GM23338 (cell line): ENCODE measurements around the gene TMEM141. TPM values are rescaled to one million over a fixed set of nuclear protein-coding genes. Genes with fewer than 3 reads are reported as not detected.
"Not testable (repeated sequence)": the region's sequence is repeated elsewhere in the genome, so short reads cannot be mapped to it uniquely, and the experiment has no call there.

Experiments
- ATAC-seq: fragments of 200-7000 bp; cut with Tn5 transposase; 3 replicates; pipeline ENCODE4 v1.9.1; 2020
- DNase-seq: peaks from one replicate; pipeline ENCODE4 v3.0.0-alpha.2; 2015; ENCODE audit warnings: low spot score
- H2AFZ ChIP-seq: fragments of 200-600 bp; sonication (generic); 2 replicates; pipeline ENCODE4 v1.8.0; 2016; ENCODE audit warnings: antibody characterized with exemption, mild to moderate bottlenecking, moderate library complexity
- H3F3A ChIP-seq: fragments of 200-600 bp; sonication (generic); replicated peaks from 2 replicates; pipeline ENCODE4 v1.8.0; 2017; ENCODE audit warnings: antibody characterized with exemption, mixed run types, low read depth
- H3K27ac ChIP-seq: fragments of 200-600 bp; sonication (generic); 2 replicates; pipeline ENCODE4 v1.6.1; 2016; ENCODE audit warnings: low read depth
- H3K27me3 ChIP-seq: fragments of 200-600 bp; sonication (generic); 2 replicates; pipeline ENCODE4 v1.8.0; 2016; ENCODE audit warnings: mild to moderate bottlenecking, mixed run types, moderate library complexity; ENCODE audit not compliant: insufficient read depth
- H3K36me3 ChIP-seq: fragments of 200-600 bp; sonication (generic); 2 replicates; pipeline ENCODE4 v1.8.0; 2016; ENCODE audit warnings: mild to moderate bottlenecking; ENCODE audit not compliant: insufficient read depth
- H3K4me1 ChIP-seq: fragments of 200-600 bp; sonication (generic); 2 replicates; pipeline ENCODE4 v1.8.0; 2016; ENCODE audit warnings: mild to moderate bottlenecking, moderate library complexity; ENCODE audit not compliant: insufficient read depth
- H3K4me2 ChIP-seq: fragments of 200-600 bp; sonication (generic); 2 replicates; pipeline ENCODE4 v1.7.1; 2017; ENCODE audit warnings: mixed run types
- H3K4me3 ChIP-seq: fragments of 200-600 bp; sonication (generic); 2 replicates; pipeline ENCODE4 v1.6.1; 2016; ENCODE audit warnings: mixed run types
- H3K79me2 ChIP-seq: fragments of 200-600 bp; sonication (generic); replicated peaks from 2 replicates; pipeline ENCODE4 v1.8.0; 2017; ENCODE audit warnings: mild to moderate bottlenecking; ENCODE audit not compliant: insufficient read depth
- H3K9me2 ChIP-seq: fragments of 200-600 bp; sonication (generic); 2 replicates; pipeline ENCODE4 v1.8.0; 2017; ENCODE audit not compliant: insufficient read depth
- H4K20me1 ChIP-seq: fragments of 200-600 bp; sonication (generic); replicated peaks from 2 replicates; pipeline ENCODE4 v1.8.0; 2017; ENCODE audit warnings: mild to moderate bottlenecking; ENCODE audit not compliant: insufficient read depth
- H3K27ac Mint-ChIP-seq: 2 replicates; pipeline ENCODE4 v1.8.0; 2020; ENCODE audit warnings: inconsistent platforms, mild to moderate bottlenecking, moderate library complexity, mixed read lengths
- H3K27me3 Mint-ChIP-seq: 3 replicates; pipeline ENCODE4 v1.8.0; 2022; ENCODE audit warnings: low read depth, mild to moderate bottlenecking, moderate library complexity, mixed read lengths, inconsistent platforms; ENCODE audit not compliant: insufficient read depth, poor library complexity
- H3K36me3 Mint-ChIP-seq: 3 replicates; pipeline ENCODE4 v1.8.0; 2021; ENCODE audit warnings: low read depth, mild to moderate bottlenecking, inconsistent platforms, moderate library complexity, mixed read lengths
- H3K4me1 Mint-ChIP-seq: 3 replicates; pipeline ENCODE4 v1.8.0; 2020; ENCODE audit warnings: mild to moderate bottlenecking, inconsistent platforms, mixed read lengths
- H3K4me3 Mint-ChIP-seq: 3 replicates; pipeline ENCODE4 v1.8.0; 2021; ENCODE audit warnings: moderate library complexity, mild to moderate bottlenecking, inconsistent platforms, mixed read lengths
- H3K9me3 Mint-ChIP-seq: 3 replicates; pipeline ENCODE4 v1.8.0; 2020; ENCODE audit warnings: moderate library complexity, mild to moderate bottlenecking, inconsistent platforms, mixed read lengths
- CREB1 ChIP-seq: fragments of 250-450 bp; sonication (Bioruptor Pico); IDR thresholded peaks from 2 replicates; pipeline ENCODE4 v1.5.0; 2020; ENCODE audit warnings: low read depth, mild to moderate bottlenecking, moderate library complexity
- EZH2 ChIP-seq: fragments of 200-600 bp; sonication (generic); IDR thresholded peaks from one replicate; pipeline ENCODE4 v1.8.0; 2017; ENCODE audit warnings: antibody characterized with exemption, mild to moderate bottlenecking, low read depth; ENCODE audit not compliant: unreplicated experiment
- NANOG ChIP-seq: IDR thresholded peaks from 2 replicates; pipeline ENCODE4 v1.6.1; 2016; ENCODE audit warnings: antibody characterized with exemption, borderline replicate concordance
- POLR2AphosphoS5 ChIP-seq: IDR thresholded peaks from 2 replicates; pipeline ENCODE4 v1.6.1; 2016; ENCODE audit warnings: antibody characterized with exemption, low read depth
- REST ChIP-seq: IDR thresholded peaks from one replicate; pipeline ENCODE4 v1.6.1; 2018; ENCODE audit warnings: antibody characterized with exemption; ENCODE audit not compliant: unreplicated experiment
- STAT1 ChIP-seq: IDR thresholded peaks from one replicate; pipeline ENCODE4 v1.6.1; 2016; ENCODE audit warnings: antibody characterized with exemption; ENCODE audit not compliant: unreplicated experiment
- ZNF114 ChIP-seq: fragments of 250-450 bp; sonication (Bioruptor Pico); IDR thresholded peaks from 2 replicates; pipeline ENCODE4 v1.5.0; 2020; ENCODE audit warnings: mild to moderate bottlenecking, moderate library complexity
- ZNF331 ChIP-seq: fragments of 250-450 bp; sonication (Bioruptor Pico); IDR thresholded peaks from 2 replicates; pipeline ENCODE4 v1.5.0; 2020; ENCODE audit warnings: low read depth, mild to moderate bottlenecking, moderate library complexity
- polyA plus RNA-seq: library from polyadenylated mRNA; unstranded; fragments of >200 nt; fragmentation: Nextera tagmentation; extraction: Ambion mirVana; gene quantifications from 2 replicates; pipeline ENCODE4 v1.2.1, GENCODE V29; 2016
- total RNA-seq: library from RNA; depleted of rRNA; stranded (reverse); fragments of >200 nt; shearing (Covaris generic); gene quantifications from 2 replicates; pipeline ENCODE4 v1.2.3, GENCODE V29; 2014

TMEM141 gene
- total and polyA plus RNA-seq, 2 experiments from 2014 or later = 71.4 to 90.5 TPM

GRCh38 chr9:136832581-136832980, 41.4 kb downstream of the TMEM141 start (continued):
- TF ChIP-seq EZH2 = no peak
- TF ChIP-seq REST = no peak
- no peak for TF ChIP-seq NANOG
- TF ChIP-seq ZNF331 (CRISPR knock-in tag) = no peak

DNA sequence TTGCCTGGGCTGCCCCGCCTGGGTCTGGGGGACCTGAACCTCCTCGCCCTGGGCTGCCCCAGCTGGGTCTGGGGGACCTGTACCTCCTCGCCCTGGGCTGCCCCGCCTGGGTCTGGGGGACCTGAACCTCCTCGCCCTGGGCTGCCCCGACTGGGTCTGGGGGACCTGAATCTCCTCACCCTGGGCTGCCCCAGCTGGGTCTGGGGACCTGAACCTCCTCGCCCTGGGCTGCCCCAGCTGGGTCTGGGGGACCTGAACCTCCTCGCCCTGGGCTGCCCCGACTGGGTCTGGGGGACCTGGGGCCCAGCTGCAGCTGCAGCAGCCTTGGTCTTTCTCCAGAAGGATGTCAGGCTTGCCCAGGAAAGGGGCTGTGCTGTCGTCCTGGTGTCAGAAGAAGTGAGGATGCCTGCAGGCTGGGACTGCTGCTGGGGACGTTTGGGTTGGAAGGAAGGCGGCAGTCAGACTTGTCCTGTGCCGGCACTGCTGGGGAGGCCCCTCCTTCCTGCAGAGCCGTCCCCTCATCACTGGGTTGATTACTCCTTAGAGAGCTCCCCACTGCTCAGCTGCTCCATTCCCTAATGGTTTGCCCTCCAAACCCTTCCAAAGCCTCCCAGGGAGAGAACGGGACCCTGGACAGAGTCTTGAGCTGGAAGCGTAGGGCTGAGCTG, 42.4 kb downstream of the TMEM141 start:
- not testable (repeated sequence) for H3K36me3 ChIP-seq, H3K79me2 ChIP-seq, H3F3A ChIP-seq, H3K27ac ChIP-seq, H3K4me2 ChIP-seq, H4K20me1 ChIP-seq, H3K27me3 ChIP-seq, H3K27ac Mint-ChIP-seq, H3K4me3 ChIP-seq, H3K4me1 ChIP-seq, H3K9me2 ChIP-seq, H3K4me3 Mint-ChIP-seq, ATAC-seq, DNase-seq, H3K4me1 Mint-ChIP-seq, H3K9me3 Mint-ChIP-seq, H2AFZ ChIP-seq
- peaks cover 36% of the 10 kb centered on the region for H3K36me3 Mint-ChIP-seq
- peaks cover 14% of the 10 kb centered on the region for H3K27me3 Mint-ChIP-seq

DNA sequence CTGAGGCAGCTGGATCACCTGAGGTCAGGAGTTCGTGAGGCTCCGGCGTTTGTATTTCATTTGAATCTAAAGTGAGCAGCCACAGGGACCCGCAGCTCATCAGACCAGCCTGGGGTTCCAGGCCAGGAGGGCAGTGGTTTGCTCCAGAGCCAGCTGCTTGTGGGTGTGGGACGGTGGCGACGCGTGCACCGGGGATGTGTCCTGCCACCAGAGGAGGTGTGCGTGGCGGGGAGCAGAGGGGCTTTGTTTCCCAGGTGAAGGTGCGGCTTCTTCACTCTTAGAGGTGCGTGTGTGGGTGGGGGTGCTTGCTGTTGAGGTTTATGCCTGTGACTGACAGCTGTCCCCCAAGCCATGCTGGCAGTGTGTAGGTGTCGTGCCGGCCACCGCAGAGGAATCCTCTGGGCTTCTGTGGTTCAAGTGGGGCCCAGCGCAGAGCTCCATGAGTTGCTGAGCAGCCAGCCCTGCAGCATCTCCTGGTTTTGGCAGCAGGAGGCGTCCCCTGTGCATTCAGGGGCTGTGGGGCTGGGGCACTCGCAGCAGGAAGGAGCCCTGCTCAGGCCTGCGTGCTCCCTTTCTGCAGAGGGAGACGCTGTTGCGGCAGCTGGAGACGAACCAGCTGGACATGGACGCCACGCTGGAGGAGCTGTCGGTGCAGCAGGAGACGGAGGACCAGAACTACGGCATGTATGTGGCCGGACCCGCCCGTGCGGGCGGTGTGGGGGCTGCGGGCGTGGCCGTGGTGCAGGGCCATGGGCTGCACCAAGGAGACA, 44.2 kb downstream of the TMEM141 start:
- Histone ChIP-seq H3K4me1 (0 out of 2 replicates have a peak, but pooled peaks cover 3% of the 10 kb centered on the region), H3K27ac (no peak overlapping the region), H3K27me3 (no peaks in the 10 kb centered on the region), H3K9me2 (no peaks in the 10 kb centered on the region), H3F3A (no peaks in the 10 kb centered on the region), H3K79me2 (no peaks in the 10 kb centered on the region), H3K4me3 (no peak overlapping the region), H3K4me2 (no peak overlapping the region), H3K36me3 (no peaks in the 10 kb centered on the region), H4K20me1 (0 out of 2 replicates have a peak, but pooled peaks cover 6% of the 10 kb centered on the region), H2AFZ (no peak overlapping the region)
- TF ChIP-seq REST (no peak), CREB1 (no peak), ZNF114 (no peak), STAT1 (no peak), POLR2AphosphoS5 (no peak)
- H3K9me3 Mint-ChIP-seq = no peaks in the 10 kb centered on the region; the same call in 1 of the 3 replicates
- H3K27me3 Mint-ChIP-seq = peaks cover 22% of the 10 kb centered on the region
- H3K4me3 Mint-ChIP-seq = no peak overlapping the region
- no peak overlapping the region for H3K27ac Mint-ChIP-seq
- H3K4me1 Mint-ChIP-seq = peaks cover 9% of the 10 kb centered on the region
- ATAC-seq = no peak
- peaks cover 36% of the 10 kb centered on the region for H3K36me3 Mint-ChIP-seq
- no peak for DNase-seq
